ENCODE results near the gene TNRC6C. TPM values are rescaled to one million over a fixed set of nuclear protein-coding genes. Genes with fewer than 3 reads are reported as not detected.

Gene TNRC6C
- total and polyA plus RNA-seq, 2 experiments from 2014 or later, result 10.1 to 16.6 TPM

GRCh38 chr17:78039581-78039980 is 81.1 kb downstream of the TNRC6C start:
- Histone ChIP-seq H3K4me1 (ENCODE audit: insufficient read depth) (no peaks in the 10 kb centered on the region), H3K4me3 (no peak overlapping the region), H3K27me3 (ENCODE audit: insufficient read depth) (no peaks in the 10 kb centered on the region), H2AFZ (no peak overlapping the region), H4K20me1 (replicated peaks; ENCODE audit: insufficient read depth) (0 out of 2 replicates have a peak, but pooled peaks cover 10% of the 10 kb centered on the region), H3K79me2 (replicated peaks; ENCODE audit: insufficient read depth) (no peaks in the 10 kb centered on the region; the same call in 1 of the 2 replicates), H3K4me2 (no peak overlapping the region), H3K27ac (ENCODE audit: low read depth) (no peak overlapping the region), H3F3A (replicated peaks; ENCODE audit: low read depth) (no peaks in the 10 kb centered on the region), H3K36me3 (ENCODE audit: insufficient read depth) (no peaks in the 10 kb centered on the region), H3K9me2 (ENCODE audit: insufficient read depth) (no peaks in the 10 kb centered on the region)
- H3K27me3 Mint-ChIP-seq (ENCODE audit: insufficient read depth, low read depth, poor library complexity), result peaks cover 7% of the 10 kb centered on the region
- H3K4me3 Mint-ChIP-seq, result no peak overlapping the region
- peak overlapping the region; percentile 33; the same call in 1 of the 2 replicates for H3K27ac Mint-ChIP-seq
- no peak for TF ChIP-seq ZNF114 (CRISPR knock-in tag; IDR thresholded peaks at IDR 0.05)
- TF ChIP-seq NANOG (IDR thresholded peaks at IDR 0.05; ENCODE audit: borderline replicate concordance), result no peak
- no peak for TF ChIP-seq REST (IDR thresholded peaks at IDR 0.05; ENCODE audit: unreplicated experiment)
- TF ChIP-seq JUNB (IDR thresholded peaks at IDR 0.05; ENCODE audit: unreplicated experiment), result no peak
- no peak for TF ChIP-seq EZH2phosphoT487 (IDR thresholded peaks at IDR 0.05; ENCODE audit: unreplicated experiment)
- TF ChIP-seq STAT1 (IDR thresholded peaks at IDR 0.05; ENCODE audit: unreplicated experiment), result no peak
- TF ChIP-seq ZNF331 (CRISPR knock-in tag; IDR thresholded peaks at IDR 0.05; ENCODE audit: low read depth), result no peak
- no peak for TF ChIP-seq ZNF462 (CRISPR knock-in tag; IDR thresholded peaks at IDR 0.05)
- no peak for TF ChIP-seq POLR2AphosphoS5 (IDR thresholded peaks at IDR 0.05; ENCODE audit: low read depth)
- TF ChIP-seq CREB1 (CRISPR knock-in tag; IDR thresholded peaks at IDR 0.05; ENCODE audit: low read depth), result no peak
- no peak for TF ChIP-seq CTCF (conservative IDR thresholded peaks at IDR 0.05; ENCODE audit: low read depth in 2 of 2)
- no peak for TF ChIP-seq EZH2 (IDR thresholded peaks at IDR 0.05; ENCODE audit: low read depth, unreplicated experiment)
- TF ChIP-seq ETS1 (IDR thresholded peaks at IDR 0.05), result no peak
- H3K4me1 Mint-ChIP-seq, result peaks cover 9% of the 10 kb centered on the region; the same call in 2 of the 3 replicates
- ATAC-seq (no peak), DNase-seq (ENCODE audit: low spot score) (no peak)
- H3K9me3 Mint-ChIP-seq, result no peaks in the 10 kb centered on the region
- H3K36me3 Mint-ChIP-seq (ENCODE audit: low read depth), result peaks cover 32% of the 10 kb centered on the region

Data from GM23338 (cell line).